WI38 (cell line): Measurements from ENCODE around the gene TRPM7.

Source experiments
- H3K4me3 ChIP-seq: 2 replicates; pipeline ENCODE4 v1.5.1; 2011; ENCODE audit warnings: low read depth, mild to moderate bottlenecking, control low read depth, low read length
- TF ChIP-seq, protein P1 (sequence below): IDR thresholded peaks from 2 replicates; pipeline ENCODE4 v1.5.1; 2012; ENCODE audit warnings: low read depth, mild to moderate bottlenecking, control low read depth, low read length

Gene TRPM7

GRCh38 chr15:50665938-50666337, 20.7 kb downstream of the TRPM7 start:
- TF ChIP-seq, protein P1, sequence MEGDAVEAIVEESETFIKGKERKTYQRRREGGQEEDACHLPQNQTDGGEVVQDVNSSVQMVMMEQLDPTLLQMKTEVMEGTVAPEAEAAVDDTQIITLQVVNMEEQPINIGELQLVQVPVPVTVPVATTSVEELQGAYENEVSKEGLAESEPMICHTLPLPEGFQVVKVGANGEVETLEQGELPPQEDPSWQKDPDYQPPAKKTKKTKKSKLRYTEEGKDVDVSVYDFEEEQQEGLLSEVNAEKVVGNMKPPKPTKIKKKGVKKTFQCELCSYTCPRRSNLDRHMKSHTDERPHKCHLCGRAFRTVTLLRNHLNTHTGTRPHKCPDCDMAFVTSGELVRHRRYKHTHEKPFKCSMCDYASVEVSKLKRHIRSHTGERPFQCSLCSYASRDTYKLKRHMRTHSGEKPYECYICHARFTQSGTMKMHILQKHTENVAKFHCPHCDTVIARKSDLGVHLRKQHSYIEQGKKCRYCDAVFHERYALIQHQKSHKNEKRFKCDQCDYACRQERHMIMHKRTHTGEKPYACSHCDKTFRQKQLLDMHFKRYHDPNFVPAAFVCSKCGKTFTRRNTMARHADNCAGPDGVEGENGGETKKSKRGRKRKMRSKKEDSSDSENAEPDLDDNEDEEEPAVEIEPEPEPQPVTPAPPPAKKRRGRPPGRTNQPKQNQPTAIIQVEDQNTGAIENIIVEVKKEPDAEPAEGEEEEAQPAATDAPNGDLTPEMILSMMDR: no peak

DNA sequence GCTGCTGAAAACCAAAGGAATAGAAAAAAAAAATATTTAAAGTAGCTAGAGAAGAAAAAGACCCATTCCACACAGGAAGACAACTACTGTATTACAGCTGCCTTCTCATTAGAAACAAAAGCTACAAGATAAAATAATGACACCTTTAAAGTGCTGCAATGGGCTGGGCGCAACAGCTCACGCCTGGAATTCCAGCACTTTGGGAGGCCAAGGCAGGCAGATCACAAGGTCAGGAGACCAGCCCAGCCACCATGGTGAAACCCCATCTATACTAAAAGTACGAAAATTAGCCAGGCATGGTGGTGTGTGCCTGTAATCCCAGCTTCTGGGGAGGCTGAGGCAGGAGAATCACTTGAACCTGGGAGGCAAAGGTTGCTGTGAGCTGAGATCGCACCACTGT, 31.0 kb downstream of the TRPM7 start:
- no peak overlapping the region for H3K4me3 ChIP-seq

More at GRCh38 chr15:50665938-50666337, 20.7 kb downstream of the TRPM7 start:
- H3K4me3 ChIP-seq: no peak overlapping the region

GRCh38 chr15:50653156-50653743, 33.3 kb downstream of the TRPM7 start:
- H3K4me3 ChIP-seq: no peak overlapping the region
- TF ChIP-seq, protein P1: no peak

More for the DNA sequence above, 31.0 kb downstream of the TRPM7 start:
- TF ChIP-seq, protein P1: no peak

DNA sequence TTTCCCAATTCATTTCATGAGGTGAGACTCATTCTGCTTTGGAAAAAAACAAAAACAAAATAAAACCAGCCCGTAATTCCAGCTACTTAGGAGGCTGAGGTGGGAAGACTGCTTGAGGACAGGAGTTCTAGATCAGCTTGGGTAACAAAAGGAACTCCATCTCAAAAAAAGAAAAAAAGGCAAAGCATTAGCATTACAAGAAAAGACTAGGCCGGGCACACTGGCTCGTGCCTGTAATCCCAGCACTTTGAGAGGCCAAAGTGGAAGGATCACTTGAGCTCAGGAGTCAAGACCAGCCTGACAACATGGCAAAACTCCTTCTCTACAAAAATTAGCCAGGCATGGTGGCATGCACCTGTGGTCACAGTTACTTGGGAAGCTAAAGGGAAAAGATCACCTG, 33.9 kb downstream of the TRPM7 start:
- TF ChIP-seq, protein P1: no peak
- H3K4me3 ChIP-seq: no peak overlapping the region

- H3K4me3 ChIP-seq: no peak overlapping the region
- TF ChIP-seq, protein P1: no peak
Observed at GRCh38 chr15:50641318-50641717, 45.3 kb downstream of the TRPM7 start.

DNA sequence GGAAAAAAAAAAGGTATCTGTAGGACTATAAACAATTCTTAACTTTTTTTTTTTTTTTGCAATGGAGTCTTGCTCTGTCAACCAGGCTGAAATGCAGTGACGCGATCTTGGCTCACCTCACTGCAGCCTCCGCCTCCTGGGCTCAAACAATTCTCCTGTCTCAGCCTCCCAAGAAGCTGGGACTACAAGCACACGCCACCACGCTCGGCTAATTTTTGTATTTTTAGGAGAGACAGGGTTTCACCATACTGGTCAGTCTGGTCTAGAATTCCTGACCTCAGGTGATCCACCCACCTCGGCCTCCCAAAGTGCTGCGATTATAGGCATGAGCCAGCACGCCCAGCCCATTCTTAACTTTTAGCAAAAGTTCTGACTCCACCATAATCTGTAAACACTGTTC, 50.5 kb downstream of the TRPM7 start:
- TF ChIP-seq, protein P1: no peak
- H3K4me3 ChIP-seq: no peak overlapping the region

GRCh38 chr15:50633653-50634052, 52.9 kb downstream of the TRPM7 start:
- no peak overlapping the region for H3K4me3 ChIP-seq
- TF ChIP-seq, protein P1: no peak
